Measurements from ENCODE around the gene LCLAT1. TPM values are rescaled to one million over a fixed set of nuclear protein-coding genes. Genes with fewer than 3 reads are reported as not detected.
A peak's percentile ranks its signal among the peaks of the same experiment; 100 is the strongest.

LCLAT1 gene
- total and polyA plus RNA-seq, 12 donors = 1.9 to 23.0 (median 14.6) TPM

GRCh38 chr2:30412047-30412683 is 34.9 kb upstream of the LCLAT1 start:
- peak overlapping the region in 2 of 5 donors; percentile 45 to 64 for H3K27ac ChIP-seq
- no peak overlapping the region for H3K4me3 ChIP-seq
- intact Hi-C loops (cut with DNase I) = no loop called here
- no peaks in the 10 kb centered on the region for H3K36me3 ChIP-seq (replicated peaks in 1 of 2)
- WGBS, 4 donors = 57 to 64% (median 64%) methylated on average over 8 of the region's 8 CpGs
- TF ChIP-seq CTCF (IDR thresholded peaks at IDR 0.05) (peak in 2 of 6 experiments; percentile 14 to 17), POLR2A (IDR thresholded peaks at IDR 0.05) (no peak)
- peaks cover 0 to 38% of the 10 kb centered on the region in 2 donors for H3K4me1 ChIP-seq (replicated peaks in 1 of 2)
- H3K9me3 ChIP-seq (replicated peaks in 1 of 3) = no peaks in the 10 kb centered on the region
- peak in 5 of 7 donors; percentile 14 to 79 (median 55) for DNase-seq
- no peaks in the 10 kb centered on the region for H3K27me3 ChIP-seq

GRCh38 chr2:30412684-30413570 is 34.1 kb upstream of the LCLAT1 start:
- peak overlapping the region in 2 of 5 donors; percentile 57 to 64 for H3K27ac ChIP-seq
- no peaks in the 10 kb centered on the region for H3K27me3 ChIP-seq
- no peak for DNase-seq
- H3K9me3 ChIP-seq (replicated peaks in 1 of 3) = no peaks in the 10 kb centered on the region
- intact Hi-C loops (cut with DNase I) = no loop called here
- H3K4me1 ChIP-seq (replicated peaks in 1 of 2) = peaks cover 0 to 38% of the 10 kb centered on the region in 2 donors
- no peak overlapping the region for H3K4me3 ChIP-seq
- TF ChIP-seq POLR2A (IDR thresholded peaks at IDR 0.05) = no peak
- no peak for TF ChIP-seq CTCF (IDR thresholded peaks at IDR 0.05)
- H3K36me3 ChIP-seq (replicated peaks in 1 of 2) = no peaks in the 10 kb centered on the region
- 48 to 67% (median 54%) methylated on average over 7 of the region's 7 CpGs for WGBS, 4 donors

GRCh38 chr2:30414961-30415360 is 32.1 kb upstream of the LCLAT1 start:
- 91 to 95% (median 93%) methylated on average over 2 of the region's 2 CpGs for WGBS, 4 donors
- H3K27me3 ChIP-seq = no peaks in the 10 kb centered on the region
- intact Hi-C loops (cut with DNase I) = no loop called here

More at GRCh38 chr2:30414961-30415360, 32.1 kb upstream of the LCLAT1 start:
- no peak overlapping the region for H3K4me3 ChIP-seq
- H3K9me3 ChIP-seq (replicated peaks in 1 of 3) = no peaks in the 10 kb centered on the region
- TF ChIP-seq CTCF (IDR thresholded peaks at IDR 0.05) (no peak), POLR2A (IDR thresholded peaks at IDR 0.05) (no peak)
- no peak overlapping the region for H3K27ac ChIP-seq
- peaks cover 0 to 25% of the 10 kb centered on the region in 2 donors for H3K4me1 ChIP-seq (replicated peaks in 1 of 2)
- no peaks in the 10 kb centered on the region for H3K36me3 ChIP-seq (replicated peaks in 1 of 2)
- no peak for DNase-seq

All from adrenal gland (tissue), 12 donors.